Activated T-cell treated with anti-CD3 and anti-CD28 coated beads for 1 hour (primary cell): ENCODE data around the gene EMP3.
"Not testable (repeated sequence)": the region's sequence is repeated elsewhere in the genome, so short reads cannot be mapped to it uniquely, and the experiment has no call there.

Experiments
- DNase-seq: peaks from one replicate; pipeline ENCODE4 v3.0.0-alpha.2; 2020; ENCODE audit warnings: low read depth

The EMP3 gene

DNA sequence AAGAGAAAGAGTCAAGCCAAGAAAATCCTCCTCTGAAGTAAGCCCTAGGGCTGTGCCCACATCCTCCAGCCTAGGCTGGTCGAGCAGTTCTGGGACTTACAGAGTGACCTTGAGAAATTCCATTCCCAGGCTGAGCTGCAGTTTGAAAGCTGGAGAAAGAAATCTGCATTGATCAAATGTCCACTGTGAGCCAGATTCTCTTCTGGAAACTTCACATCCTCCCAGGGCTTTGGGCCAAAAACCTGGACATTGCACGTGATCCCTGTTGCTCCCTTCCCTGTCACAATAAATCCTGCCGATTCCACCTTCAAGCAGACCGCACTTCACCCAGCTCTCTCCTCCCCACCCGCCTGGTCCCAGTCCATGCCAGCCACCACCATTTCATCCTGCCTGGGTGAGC, 22.7 kb downstream of the EMP3 start:
- DNase-seq, result no peak

GRCh38 chr19:48348737-48349136, 23.4 kb downstream of the EMP3 start:
- no peak for DNase-seq

- DNase-seq, result no peak
Measured at GRCh38 chr19:48350856-48351255, 25.5 kb downstream of the EMP3 start.

GRCh38 chr19:48351341-48351752, 26.0 kb downstream of the EMP3 start:
- peak; percentile 82 for DNase-seq

GRCh38 chr19:48353677-48354076, 28.3 kb downstream of the EMP3 start:
- no peak for DNase-seq

DNA sequence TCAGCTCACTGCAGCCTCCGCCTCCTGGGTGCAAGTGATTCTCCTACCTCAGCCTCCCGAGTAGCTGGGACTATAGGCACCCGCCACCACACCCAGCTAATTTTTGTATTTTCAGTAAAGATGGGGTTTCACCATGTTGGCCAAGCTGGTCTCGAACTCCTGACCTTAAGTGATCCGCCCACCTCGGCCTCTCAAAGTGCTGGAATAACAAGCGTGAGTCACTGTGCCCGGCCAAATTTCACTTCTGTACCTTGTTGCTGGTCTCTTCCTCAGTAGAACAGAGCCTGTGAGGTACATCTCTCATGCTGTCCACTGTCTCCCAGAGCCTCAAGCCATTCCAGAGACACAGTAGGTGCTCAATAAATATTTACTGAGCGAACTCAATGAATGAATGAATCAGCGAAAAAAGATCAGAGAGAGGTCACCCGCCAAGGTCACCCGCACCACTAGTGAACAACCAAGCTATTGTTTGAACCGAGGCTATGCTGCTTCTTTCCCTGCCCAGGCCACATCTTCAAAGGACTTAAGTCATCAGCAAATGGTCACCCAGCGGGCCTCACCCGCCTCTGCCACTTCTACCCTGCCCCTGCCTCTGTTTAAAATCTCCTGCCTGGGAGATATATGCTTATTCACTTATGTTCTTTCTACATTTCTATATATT, 29.1 kb downstream of the EMP3 start:
- DNase-seq, result no peak

- no peak for DNase-seq
Measured at GRCh38 chr19:48355365-48355954, 30.1 kb downstream of the EMP3 start.

DNA sequence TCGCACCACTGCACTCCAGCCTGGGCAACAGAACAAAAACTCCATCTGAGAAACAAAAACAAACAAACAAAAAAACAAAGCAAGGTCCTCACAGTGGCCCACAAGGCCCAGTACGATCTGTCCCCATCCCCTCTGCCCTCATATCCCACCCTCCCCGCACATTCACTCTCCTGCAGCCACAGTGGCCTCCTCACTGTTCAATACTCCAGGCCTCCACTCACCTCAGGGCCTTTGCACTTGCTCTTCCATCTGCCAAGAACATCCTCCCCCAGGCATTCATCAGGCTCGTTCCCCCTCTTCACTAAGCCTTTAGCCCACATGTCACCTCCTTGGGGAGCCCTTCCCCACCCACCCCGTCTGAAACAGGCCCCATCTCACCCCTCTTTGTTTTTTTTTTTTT, 33.8 kb downstream of the EMP3 start:
- no peak for DNase-seq

DNA sequence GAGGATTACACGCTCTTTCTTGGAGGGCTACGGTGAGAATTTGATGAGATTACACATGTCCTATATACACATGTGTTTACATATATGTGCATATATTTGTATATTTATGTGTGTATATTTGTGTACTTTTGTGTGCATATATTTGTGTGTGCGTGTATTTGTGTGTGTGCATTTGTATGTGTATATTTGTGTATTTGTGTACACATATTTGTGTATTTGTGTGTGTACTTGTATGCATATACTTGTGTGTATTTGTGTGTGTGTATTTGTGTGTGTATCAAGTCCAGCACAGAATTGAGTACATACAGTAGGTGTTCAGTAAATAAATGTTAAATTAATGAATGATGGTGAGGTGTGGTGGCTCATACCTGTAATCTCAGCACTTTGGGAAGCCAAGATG, 36.6 kb downstream of the EMP3 start:
- DNase-seq, result no peak

DNA sequence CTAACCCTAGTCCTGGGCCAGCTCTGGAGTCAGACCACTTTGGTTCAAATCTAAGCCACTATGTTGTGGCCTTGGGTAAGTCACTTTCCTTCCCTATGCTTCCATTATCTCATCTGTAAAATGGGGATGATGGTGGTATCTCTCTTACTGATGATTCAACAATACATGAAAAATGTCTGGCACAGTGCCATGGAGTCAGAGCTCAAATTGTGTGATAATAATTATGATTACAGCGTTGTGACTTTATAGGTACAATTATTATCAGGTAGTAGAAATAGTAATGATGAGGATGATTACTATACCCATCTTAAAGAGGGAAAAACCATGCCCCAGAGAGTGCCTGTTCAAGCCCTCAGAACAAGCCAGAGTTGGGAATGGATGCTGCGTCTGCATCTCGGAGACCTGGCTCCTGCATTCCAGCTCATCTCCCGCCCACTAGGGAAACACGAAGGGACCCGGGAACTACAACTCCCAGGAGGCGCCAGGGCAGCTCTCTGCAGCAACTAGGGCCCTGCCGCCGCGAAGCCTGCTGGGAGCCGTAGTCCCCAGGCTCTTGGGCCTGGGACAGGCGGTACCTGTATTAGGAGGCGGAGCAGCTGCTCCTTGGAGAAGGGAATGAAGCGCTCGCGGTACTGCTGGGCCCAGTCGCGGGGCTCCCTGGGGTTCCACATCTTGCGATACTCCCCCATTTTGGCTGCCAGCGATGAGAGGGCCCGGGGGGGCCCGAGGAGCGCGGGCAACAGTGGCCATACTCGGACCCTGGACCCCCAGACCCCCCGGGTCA, 37.6 kb downstream of the EMP3 start:
- DNase-seq, result peak; percentile 79

GRCh38 chr19:48363500-48363809, 38.1 kb downstream of the EMP3 start:
- DNase-seq, result peak; percentile 24

GRCh38 chr19:48363810-48364597, 38.7 kb downstream of the EMP3 start, which contains the start of the genes SYNGR4 and TMEM143:
Gene SYNGR4, plus strand, starts transcription at chr19:48364367. Its CDS starts 1,476 bp downstream, at chr19:48365843.
Gene TMEM143, minus strand, starts transcription at chr19:48363940. Its CDS starts 20 bp downstream, at chr19:48363920.
- DNase-seq, result peak; percentile 95

- DNase-seq, result no peak
Measured at GRCh38 chr19:48364598-48365348, 39.4 kb downstream of the EMP3 start.

- no peak for DNase-seq
Measured at GRCh38 chr19:48365602-48366001, 40.2 kb downstream of the EMP3 start.

DNA sequence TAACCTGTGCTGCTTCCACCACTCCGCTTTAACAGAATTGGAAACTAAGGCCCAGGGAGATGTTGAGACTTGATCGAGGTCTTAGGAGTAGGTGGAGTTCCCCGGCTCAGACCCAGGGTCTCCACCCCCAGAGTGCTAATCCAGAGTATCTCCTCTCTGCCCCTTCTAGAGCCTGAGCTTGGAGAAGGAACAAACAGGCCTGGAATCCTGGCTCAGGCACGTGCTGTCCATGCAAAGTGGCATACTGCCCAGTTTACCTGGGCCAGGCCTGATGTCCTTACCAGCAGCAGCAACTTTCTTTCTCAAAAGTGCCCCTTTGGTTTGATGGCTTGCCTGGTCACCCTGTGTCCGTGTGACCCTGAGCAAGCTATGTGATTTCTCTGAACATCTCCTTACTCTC, 42.5 kb downstream of the EMP3 start:
- DNase-seq, result no peak

GRCh38 chr19:48368936-48369335, 43.6 kb downstream of the EMP3 start:
- DNase-seq, result no peak

DNA sequence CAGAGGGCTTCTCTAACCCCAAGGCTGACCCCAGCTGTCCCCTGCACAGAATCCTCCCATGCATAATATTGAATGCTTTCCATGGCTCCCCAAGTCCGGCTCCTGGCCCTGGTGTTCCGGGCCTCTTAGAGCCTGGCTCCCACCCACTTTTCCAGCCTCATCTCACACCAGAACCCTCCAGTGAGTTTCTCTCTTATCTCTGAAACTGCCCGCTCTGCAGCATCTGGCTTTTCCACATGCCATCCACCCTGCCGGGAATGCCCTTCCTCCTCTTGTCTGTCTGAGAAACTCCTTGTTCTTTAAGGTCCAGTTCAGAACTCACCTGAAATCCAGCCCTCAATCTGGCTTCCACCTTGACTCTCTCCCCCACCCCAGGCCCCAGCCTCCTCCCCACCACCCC, 45.6 kb downstream of the EMP3 start:
- no peak for DNase-seq

- no peak for DNase-seq
Measured at GRCh38 chr19:48371367-48371766, 46.0 kb downstream of the EMP3 start.

- DNase-seq, result not testable (repeated sequence)
Measured at GRCh38 chr19:48371771-48372170, 46.4 kb downstream of the EMP3 start.

DNA sequence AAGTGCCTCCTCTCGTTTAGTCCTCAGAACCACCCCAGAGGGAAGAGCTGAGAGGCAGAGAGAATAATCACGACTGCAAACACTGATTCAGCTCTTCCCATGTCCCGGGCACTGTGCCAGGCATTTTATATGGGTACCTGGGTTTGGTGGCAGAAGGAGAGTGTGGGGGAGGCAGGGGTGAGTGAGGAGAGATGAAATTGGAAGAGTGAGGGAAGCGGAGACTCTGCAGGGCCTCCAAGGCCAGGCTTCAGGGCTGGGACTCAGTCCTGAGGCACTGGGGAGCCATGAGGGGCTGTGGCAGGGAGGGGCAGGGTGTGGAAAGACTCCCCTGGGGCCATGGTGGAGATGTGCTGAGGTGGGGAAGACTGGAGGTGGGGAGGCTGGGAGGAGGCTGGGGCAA, 47.6 kb downstream of the EMP3 start:
- DNase-seq, result no peak

DNA sequence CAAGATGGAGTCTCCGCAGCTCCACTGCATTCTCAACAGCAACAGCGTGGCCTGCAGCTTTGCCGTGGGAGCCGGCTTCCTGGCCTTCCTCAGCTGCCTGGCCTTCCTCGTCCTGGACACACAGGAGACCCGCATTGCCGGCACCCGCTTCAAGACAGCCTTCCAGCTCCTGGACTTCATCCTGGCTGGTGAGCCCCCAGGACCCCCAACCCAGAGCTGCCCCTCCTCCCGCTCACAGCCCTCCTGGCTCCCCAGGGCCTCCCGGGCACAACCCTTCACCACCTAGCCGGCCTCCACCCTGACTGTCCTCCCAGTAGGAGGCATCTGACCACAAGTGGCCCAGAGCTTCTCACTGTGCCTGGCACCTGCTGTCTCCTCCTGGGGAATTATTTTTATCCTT, 48.2 kb downstream of the EMP3 start:
- no peak for DNase-seq

DNA sequence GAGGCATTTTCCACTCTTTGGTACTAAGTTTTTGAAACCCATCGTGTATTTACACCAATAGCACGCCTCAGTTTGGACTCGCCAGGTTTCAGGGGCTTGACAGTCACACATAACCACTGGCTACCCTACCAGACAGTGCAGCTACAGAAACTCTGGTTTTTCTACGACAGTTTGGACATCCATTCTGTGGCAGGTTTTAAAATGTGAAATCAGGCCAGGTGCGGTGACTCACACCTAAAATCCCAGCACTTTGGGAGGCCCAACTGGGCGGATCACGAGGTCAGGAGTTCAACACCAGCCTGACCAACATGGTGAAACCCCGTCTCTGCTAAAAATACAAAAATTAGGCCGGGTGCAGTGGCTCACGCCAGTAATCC, 52.8 kb downstream of the EMP3 start:
- DNase-seq, result no peak
